Activated CD8-positive, alpha-beta memory T cell treated with anti-CD3 and anti-CD28 coated beads, Interleukin-2, amount 50 U/mL, for 48 hours (primary cell): ENCODE results near the gene CACFD1.

Source experiments
- DNase-seq: peaks from one replicate; pipeline ENCODE4 v3.0.0-alpha.2; 2020

Gene CACFD1

DNA sequence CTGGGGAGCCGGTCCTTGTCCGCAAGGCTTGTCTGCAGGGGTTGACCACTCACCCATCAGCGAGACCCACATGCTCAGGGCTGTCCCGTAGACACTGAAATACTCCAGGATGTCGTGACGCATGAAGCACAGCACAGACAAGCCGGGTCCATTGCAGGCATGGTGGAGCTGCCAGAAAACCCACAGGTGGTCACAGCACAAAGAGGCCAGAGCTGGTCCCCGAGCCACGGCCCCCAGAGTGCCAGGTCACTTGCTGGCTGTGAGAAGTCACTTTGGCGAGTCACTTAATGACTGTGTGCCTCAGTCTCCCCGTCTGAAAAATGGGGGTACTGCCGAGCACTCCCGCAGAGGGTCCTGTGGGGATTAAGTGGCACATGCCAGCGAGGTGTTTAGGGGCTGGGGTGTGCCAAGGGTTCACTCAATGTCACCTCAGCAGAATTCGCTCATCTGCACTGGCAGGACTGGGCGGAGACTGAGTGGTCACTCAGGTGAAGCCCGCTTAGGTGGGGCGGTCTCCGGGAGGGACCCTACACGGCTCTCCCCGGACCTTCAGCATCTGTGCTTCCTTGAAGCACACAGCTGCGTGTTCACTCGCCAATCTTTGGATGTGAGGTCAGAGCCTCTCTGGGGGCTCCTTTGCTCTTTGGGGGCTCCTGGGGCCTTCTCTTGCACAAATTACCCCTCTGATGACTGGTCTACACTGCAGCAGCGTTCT is 60.5 kb downstream of the CACFD1 start:
- no peak for DNase-seq
